Stimulated activated CD4-positive, alpha-beta T cell treated with anti-CD3 and anti-CD28 coated beads, TNF-alpha, amount 100 ng/mL, for 48 hours (primary cell): ENCODE measurements around the gene RANBP17.
"Not testable (repeated sequence)": the region's sequence is repeated elsewhere in the genome, so short reads cannot be mapped to it uniquely, and the experiment has no call there.

ENCODE experiments used
- DNase-seq, 3 donors: peaks; one replicate each; pipeline ENCODE4 v3.0.0-alpha.2; 2020; ENCODE audit warnings: low read depth in 3 of 3

The RANBP17 gene

GRCh38 chr5:170861917-170862766 is at the start of gene RANBP17:
TSS of gene RANBP17 (plus strand) at chr5:170862018.
- no peak for DNase-seq

- no peak for DNase-seq
These were observed 48.6 kb upstream of the RANBP17 start for GRCh38 chr5:170813231-170813630.

- DNase-seq: no peak
These were observed 44.6 kb upstream of the RANBP17 start for GRCh38 chr5:170817195-170817594.

GRCh38 chr5:170818232-170818631 is 43.6 kb upstream of the RANBP17 start:
- no peak for DNase-seq

- no peak for DNase-seq
These were observed 42.0 kb upstream of the RANBP17 start for GRCh38 chr5:170819824-170820223.

- DNase-seq: no peak
These were observed 40.5 kb upstream of the RANBP17 start for GRCh38 chr5:170821257-170821800.

GRCh38 chr5:170826117-170826516 is 35.7 kb upstream of the RANBP17 start:
- no peak for DNase-seq

- no peak for DNase-seq
These were observed 29.6 kb upstream of the RANBP17 start for GRCh38 chr5:170832241-170832640.

GRCh38 chr5:170833981-170834380 is 27.8 kb upstream of the RANBP17 start:
- DNase-seq: not testable (repeated sequence)

- DNase-seq: no peak
These were observed 25.6 kb upstream of the RANBP17 start for GRCh38 chr5:170836226-170836625.

GRCh38 chr5:170843870-170844269 is 17.9 kb upstream of the RANBP17 start:
- no peak for DNase-seq

GRCh38 chr5:170844651-170845050 is 17.2 kb upstream of the RANBP17 start:
- DNase-seq: no peak

GRCh38 chr5:170846416-170846815 is 15.4 kb upstream of the RANBP17 start:
- DNase-seq: no peak

- DNase-seq: no peak
These were observed 15.0 kb upstream of the RANBP17 start for GRCh38 chr5:170846846-170847245.

GRCh38 chr5:170848033-170848432 is 13.8 kb upstream of the RANBP17 start:
- DNase-seq: no peak

GRCh38 chr5:170849374-170849773 is 12.4 kb upstream of the RANBP17 start:
- no peak for DNase-seq

GRCh38 chr5:170854566-170854965 is 7.3 kb upstream of the RANBP17 start:
- DNase-seq: no peak

- DNase-seq: no peak
These were observed 4.8 kb upstream of the RANBP17 start for GRCh38 chr5:170857066-170857465.

- DNase-seq: no peak
These were observed 1.4 kb upstream of the RANBP17 start for GRCh38 chr5:170860415-170860814.

GRCh38 chr5:170860818-170861666 is 776 bp upstream of the RANBP17 start:
- DNase-seq: no peak

- DNase-seq: no peak
These were observed 226 bp upstream of the RANBP17 start for GRCh38 chr5:170861667-170861916.

GRCh38 chr5:170863646-170864045 is 1.8 kb downstream of the RANBP17 start:
- DNase-seq: no peak

- no peak for DNase-seq
These were observed 3.8 kb downstream of the RANBP17 start for GRCh38 chr5:170865622-170866021.
